Testis (tissue), 2 donors: ENCODE measurements around the gene SERAC1.

Experiments used
- CTCF ChIP-seq, 3 experiments: fragments of 450-650 bp in 2 of 3; fragments of 200-600 bp in 1 of 3; sonication (generic) in 1 of 3; IDR thresholded peaks; one replicate each; pipeline ENCODE4 v1.5.1; 2016 to 2019; ENCODE audit warnings: antibody characterized with exemption in 3 of 3, mild to moderate bottlenecking in 2 of 3, moderate library complexity in 1 of 3
- POLR2A ChIP-seq: fragments of 450-650 bp; IDR thresholded peaks from one replicate; pipeline ENCODE4 v1.6.1; 2017; ENCODE audit warnings: antibody characterized with exemption, mild to moderate bottlenecking, moderate library complexity

DNA sequence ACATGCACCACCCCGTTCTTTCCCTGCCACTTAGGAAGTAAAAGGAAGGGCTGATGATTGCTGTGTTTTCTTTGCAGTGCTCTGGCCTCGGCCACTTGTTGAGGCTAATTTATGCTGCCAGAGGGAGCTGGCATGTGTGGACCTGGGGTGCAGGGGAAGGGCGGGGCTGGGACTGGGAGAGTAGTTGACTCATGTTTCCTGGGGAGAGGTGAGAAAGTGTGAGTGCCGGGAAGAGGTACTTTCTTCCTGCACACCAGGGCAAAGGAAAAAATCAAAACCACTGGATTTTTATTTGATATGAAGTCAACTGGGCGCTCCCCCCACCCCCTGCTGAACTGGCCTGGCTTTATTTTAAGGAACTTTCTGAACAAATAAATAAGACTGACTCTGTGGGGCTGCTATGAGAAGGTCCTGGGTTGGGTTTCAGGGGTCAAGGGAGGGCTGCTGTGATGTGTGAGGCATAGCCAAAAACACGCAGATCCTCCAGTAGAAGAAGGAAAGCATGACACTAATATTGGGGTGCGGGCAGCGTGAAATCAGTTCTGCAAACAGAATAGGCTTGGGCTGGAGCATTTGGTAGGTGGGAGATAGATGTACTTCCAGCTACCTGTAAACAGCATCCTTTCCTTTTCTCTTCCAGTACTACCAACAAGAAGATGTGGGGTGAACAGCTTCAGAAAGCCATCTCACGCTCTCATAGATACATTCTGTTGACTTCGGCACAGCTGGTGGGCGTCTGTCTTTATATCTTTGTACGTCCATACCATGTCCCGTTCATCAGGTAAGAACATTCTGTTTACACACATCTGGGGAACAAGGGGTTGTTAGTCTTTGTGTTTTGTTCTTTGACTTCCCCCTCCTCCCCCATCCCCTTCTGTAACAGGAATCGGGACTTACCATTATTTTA lies 98.9 kb downstream of the SERAC1 start:
- TF ChIP-seq CTCF (IDR thresholded peaks at IDR 0.05): no peak
- no peak for TF ChIP-seq POLR2A
